Astrocyte of the hippocampus (primary cell): ENCODE results near the gene S100A4.
A peak's percentile ranks its signal among the peaks of the same experiment; 100 is the strongest.

Experiments
- DNase-seq: peaks from one replicate; pipeline ENCODE4 v3.0.0; 2011; ENCODE audit warnings: low read depth, low spot score

S100A4 gene

GRCh38 chr1:153547560-153548551 is 2.2 kb upstream of the S100A4 start:
- DNase-seq = no peak

DNA sequence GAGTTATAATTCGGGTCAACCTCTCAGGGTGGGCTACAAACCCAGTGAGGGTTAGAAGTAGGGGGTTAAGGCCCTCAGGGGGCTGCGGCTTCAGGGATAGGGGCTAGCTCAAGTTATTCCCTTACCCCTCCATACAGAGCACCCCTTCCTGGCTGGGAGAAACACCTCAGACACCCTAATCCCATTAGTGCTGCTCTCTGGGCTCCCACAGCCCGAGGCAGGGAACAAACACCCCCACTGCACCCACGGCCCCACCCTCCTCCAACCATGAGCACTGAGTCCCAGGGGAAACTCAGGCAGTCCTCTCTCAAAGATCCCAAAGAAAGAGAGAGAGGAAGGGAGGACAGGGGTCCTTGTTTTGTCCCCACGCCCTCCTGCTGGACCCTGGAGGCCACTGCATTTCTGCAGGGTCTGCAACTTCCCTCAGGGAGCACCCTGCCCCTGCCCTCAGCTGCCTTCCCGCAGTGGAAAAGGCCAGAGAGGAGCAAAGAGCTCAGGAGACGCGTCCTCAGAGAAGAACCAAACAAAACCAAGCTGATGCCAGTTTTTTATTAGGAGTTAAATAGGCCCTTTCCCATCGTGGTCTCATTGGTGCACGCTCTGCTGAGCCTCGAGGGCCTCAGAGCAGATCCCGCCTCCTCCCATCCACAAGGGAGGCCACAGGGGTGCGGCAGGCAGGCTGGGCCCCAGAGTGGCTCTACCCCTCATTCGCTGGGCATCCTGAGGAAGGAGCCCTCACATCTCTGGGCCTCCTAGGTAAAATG is 1.4 kb upstream of the S100A4 start:
- DNase-seq = no peak

GRCh38 chr1:153546371-153546770 is 765 bp upstream of the S100A4 start:
- no peak for DNase-seq

GRCh38 chr1:153544453-153545066 is 1.0 kb downstream of the S100A4 start:
- no peak for DNase-seq

DNA sequence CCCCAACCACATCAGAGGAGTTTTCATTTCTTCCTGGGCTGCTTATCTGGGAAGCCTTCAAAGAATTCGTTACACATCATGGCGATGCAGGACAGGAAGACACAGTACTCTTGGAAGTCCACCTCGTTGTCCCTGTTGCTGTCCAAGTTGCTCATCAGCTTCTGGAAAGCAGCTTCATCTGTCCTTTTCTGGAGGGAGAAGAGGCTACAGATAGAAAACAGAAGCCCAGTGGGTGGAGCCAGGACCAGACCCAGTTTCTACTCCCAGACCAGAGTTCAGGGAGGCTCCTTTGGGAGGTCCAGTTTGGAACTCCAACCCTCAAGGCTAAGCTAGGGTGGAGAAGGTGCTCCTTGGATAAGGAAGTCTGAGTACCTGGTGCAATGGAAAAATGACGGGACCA is 1.9 kb downstream of the S100A4 start:
- DNase-seq = no peak

- DNase-seq = peak; percentile 48
Measured at GRCh38 chr1:153542956-153543711, 2.5 kb downstream of the S100A4 start.

- no peak for DNase-seq
Measured at GRCh38 chr1:153541641-153542590, 3.7 kb downstream of the S100A4 start.

- no peak for DNase-seq
Measured at GRCh38 chr1:153540394-153541361, 4.9 kb downstream of the S100A4 start, which contains the start of gene S100A5. Gene S100A5 (minus strand): TSS chr1:153540934. CDS start chr1:153540191, 743 bp downstream.

- DNase-seq = no peak
Measured at GRCh38 chr1:153539395-153540093, 6.1 kb downstream of the S100A4 start.

- DNase-seq = no peak
Measured at GRCh38 chr1:153538315-153538821, 7.2 kb downstream of the S100A4 start.

- no peak for DNase-seq
Measured at GRCh38 chr1:153537376-153537730, 8.3 kb downstream of the S100A4 start.

GRCh38 chr1:153536671-153537375 is 8.8 kb downstream of the S100A4 start:
- DNase-seq = no peak

GRCh38 chr1:153536012-153536670 is 9.5 kb downstream of the S100A4 start:
- DNase-seq = peak; percentile 90

DNA sequence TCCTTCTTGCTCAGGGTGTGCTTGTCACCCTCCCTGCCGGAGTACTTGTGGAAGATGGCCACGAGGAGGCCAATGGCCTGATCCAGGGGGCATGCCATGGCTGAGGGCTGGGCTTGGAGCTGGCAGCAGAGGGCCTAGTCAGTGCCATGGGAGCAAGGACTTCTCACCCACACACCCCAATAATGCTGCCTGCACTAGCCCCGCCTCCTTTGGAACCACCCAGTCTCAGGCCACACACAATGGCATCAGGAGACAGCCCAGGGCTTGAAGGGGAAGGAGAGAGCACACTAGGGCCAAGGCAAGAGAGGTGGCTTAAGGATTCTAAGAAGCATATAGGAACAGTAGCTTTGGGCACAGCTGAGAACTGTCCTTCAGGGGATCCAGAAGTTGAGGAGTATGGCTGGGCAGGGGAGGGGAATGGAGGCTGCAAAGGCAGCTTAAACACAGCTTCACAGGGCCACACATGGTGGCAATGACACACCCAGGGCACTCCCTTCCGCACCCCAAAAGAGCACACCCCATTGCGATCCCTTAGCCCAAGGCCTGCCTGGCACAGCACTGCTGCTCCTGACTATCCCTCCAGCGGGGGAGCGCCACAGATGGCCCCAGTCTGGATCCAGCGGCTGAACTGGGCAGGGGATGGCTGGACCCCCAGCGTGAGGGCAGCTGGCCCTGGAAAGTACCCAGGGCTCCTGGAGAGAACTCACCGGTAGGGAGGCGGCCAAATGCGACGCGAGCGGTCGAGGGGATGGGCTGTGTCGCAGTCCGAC is 10.2 kb downstream of the S100A4 start, which contains the start of gene S100A6:
TSS of gene S100A6 (minus strand) at position 750 of the 770 bp plus-strand sequence. CDS start at position 98, 652 bp downstream.
- no peak for DNase-seq

- DNase-seq = no peak
Measured at GRCh38 chr1:153534925-153535241, 10.7 kb downstream of the S100A4 start.

- no peak for DNase-seq
Measured at GRCh38 chr1:153534226-153534924, 11.2 kb downstream of the S100A4 start.
